Uterus (tissue), 4 donors: ENCODE measurements around the gene ACTL8. TPM values are rescaled to one million over a fixed set of nuclear protein-coding genes. Genes with fewer than 3 reads are reported as not detected.

Experiments
- DNase-seq, 2 donors: peaks; one replicate each; pipeline ENCODE4 v3.0.0-alpha.2; 2019 to 2020
- H3K27ac ChIP-seq, 2 donors: fragments of 200-600 bp; sonication (generic); 1 replicate in 1 of 2; 2 replicates in 1 of 2; pipeline ENCODE4 v1.5.1; 2016 to 2018
- H3K27me3 ChIP-seq, 2 donors: fragments of 200-600 bp; sonication (generic); one replicate each; pipeline ENCODE4 v1.5.1; 2018 to 2019; ENCODE audit warnings: control low read depth in 1 of 2
- H3K36me3 ChIP-seq, 2 donors: fragments of 200-600 bp; sonication (generic); one replicate each; pipeline ENCODE4 v1.5.1; 2019; ENCODE audit warnings: control low read depth in 1 of 2
- H3K4me1 ChIP-seq, 2 donors: fragments of 200-600 bp; sonication (generic); one replicate each; pipeline ENCODE4 v1.5.1; 2018 to 2019; ENCODE audit warnings: control low read depth in 1 of 2
- H3K4me3 ChIP-seq, 2 donors: fragments of 200-600 bp; sonication (generic); 1 replicate in 1 of 2; 2 replicates in 1 of 2; pipeline ENCODE4 v1.5.1; 2018 to 2019; ENCODE audit warnings: mild to moderate bottlenecking in 1 of 2
- H3K9me3 ChIP-seq, 2 donors: fragments of 200-600 bp; sonication (generic); one replicate each; pipeline ENCODE4 v1.5.1; 2019; ENCODE audit warnings: control low read depth in 1 of 2
- CTCF ChIP-seq, 4 experiments: fragments of 200-600 bp in 2 of 4; fragments of 450-650 bp in 2 of 4; sonication (generic) in 2 of 4; IDR thresholded peaks; one replicate each; pipeline ENCODE4 v1.5.1; 2016 to 2019; ENCODE audit warnings: antibody characterized with exemption in 4 of 4, mild to moderate bottlenecking in 2 of 4, moderate library complexity in 1 of 4
- POLR2A ChIP-seq, 2 donors: fragments of 450-650 bp; IDR thresholded peaks; one replicate each; pipeline ENCODE4 v1.6.1; 2016; ENCODE audit warnings: antibody characterized with exemption in 2 of 2, mild to moderate bottlenecking in 1 of 2, moderate library complexity in 1 of 2
- intact Hi-C: fragments of 100-400 bp; cut with DNase I; formaldehyde crosslinking; loops from one replicate; pipeline ENCODE4 v1.15.1; 2023; ENCODE audit warnings: low total_unique reads
- total RNA-seq, 4 donors: library from RNA; depleted of rRNA in 3 of 4; stranded (reverse); fragments of >200 nt in 3 of 4; gene quantifications; one replicate each; pipeline versions ENCODE4 v1.1.0 to v1.2.4, GENCODE V29; 2014 to 2023
- donor health status: DM: yes; HTN: yes; CAD: no.

ACTL8 gene
- total RNA-seq, 4 donors from 2014 or later, result not detected

DNA sequence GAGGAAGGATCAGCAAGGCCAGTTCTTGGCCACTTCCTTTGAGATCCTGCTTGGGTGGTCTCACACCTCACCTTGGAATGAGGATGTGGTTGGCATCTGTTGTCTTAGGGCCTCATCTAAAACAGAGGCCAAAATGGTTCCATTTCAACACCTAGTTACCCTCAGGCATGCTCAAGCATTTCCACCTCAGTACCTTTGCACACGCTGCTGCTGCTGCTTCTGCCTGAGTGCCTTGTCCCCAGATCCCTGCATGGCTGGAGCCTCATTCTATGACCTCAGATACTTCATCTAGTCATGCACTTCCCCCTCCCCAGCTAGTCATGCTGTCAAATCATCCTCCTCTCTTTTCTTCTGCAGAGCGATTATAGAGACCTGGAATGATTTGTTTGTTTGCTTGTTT is 86.8 kb downstream of the ACTL8 start:
- intact Hi-C loops, result no loop called here
- no peaks in the 10 kb centered on the region for H3K27me3 ChIP-seq
- TF ChIP-seq CTCF (IDR thresholded peaks at IDR 0.05), result no peak
- no peak for TF ChIP-seq POLR2A (IDR thresholded peaks at IDR 0.05)
- no peaks in the 10 kb centered on the region for H3K4me1 ChIP-seq
- H3K4me3 ChIP-seq, result no peak overlapping the region
- DNase-seq, result no peak
- no peaks in the 10 kb centered on the region for H3K9me3 ChIP-seq
- no peaks in the 10 kb centered on the region for H3K36me3 ChIP-seq
- no peak overlapping the region for H3K27ac ChIP-seq

DNA sequence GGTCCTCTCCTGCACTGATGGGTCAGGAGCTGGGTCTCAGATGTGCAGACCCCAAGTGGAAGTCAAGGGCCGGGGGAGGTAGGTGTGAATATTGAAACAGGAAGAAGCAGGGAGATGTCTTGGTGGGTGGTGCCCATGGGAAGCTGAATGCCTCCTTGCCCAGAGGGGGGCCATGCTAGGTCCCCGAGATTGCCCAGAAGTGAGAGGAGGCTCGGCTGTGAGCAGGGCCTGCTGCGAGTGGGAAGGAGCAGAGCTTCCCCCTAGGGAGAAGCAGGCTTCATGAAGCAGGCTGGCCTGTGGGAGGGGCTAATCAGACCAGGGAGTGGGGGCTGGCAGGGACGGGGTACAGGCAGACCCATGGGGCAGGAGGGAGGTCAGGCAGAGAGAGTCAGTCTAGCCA is 87.6 kb downstream of the ACTL8 start:
- DNase-seq, result no peak
- H3K27me3 ChIP-seq, result no peaks in the 10 kb centered on the region
- no peak overlapping the region for H3K27ac ChIP-seq
- no peak for TF ChIP-seq CTCF (IDR thresholded peaks at IDR 0.05)
- no peak for TF ChIP-seq POLR2A (IDR thresholded peaks at IDR 0.05)
- H3K4me3 ChIP-seq, result no peak overlapping the region
- H3K4me1 ChIP-seq, result no peaks in the 10 kb centered on the region
- intact Hi-C loops, result no loop called here
- no peaks in the 10 kb centered on the region for H3K9me3 ChIP-seq
- H3K36me3 ChIP-seq, result no peaks in the 10 kb centered on the region

GRCh38 chr1:17844185-17844826 is 89.2 kb downstream of the ACTL8 start:
- Histone ChIP-seq H3K9me3 (no peaks in the 10 kb centered on the region), H3K4me1 (no peaks in the 10 kb centered on the region), H3K36me3 (no peaks in the 10 kb centered on the region), H3K27ac (no peak overlapping the region), H3K4me3 (no peak overlapping the region), H3K27me3 (no peaks in the 10 kb centered on the region)
- no peak for DNase-seq
- TF ChIP-seq CTCF (IDR thresholded peaks at IDR 0.05) (no peak), POLR2A (IDR thresholded peaks at IDR 0.05) (no peak)
- intact Hi-C loops, result no loop called here

- no peak overlapping the region for H3K4me3 ChIP-seq
- intact Hi-C loops, result no loop called here
Measured at GRCh38 chr1:17845583-17845982, 90.5 kb downstream of the ACTL8 start.

DNA sequence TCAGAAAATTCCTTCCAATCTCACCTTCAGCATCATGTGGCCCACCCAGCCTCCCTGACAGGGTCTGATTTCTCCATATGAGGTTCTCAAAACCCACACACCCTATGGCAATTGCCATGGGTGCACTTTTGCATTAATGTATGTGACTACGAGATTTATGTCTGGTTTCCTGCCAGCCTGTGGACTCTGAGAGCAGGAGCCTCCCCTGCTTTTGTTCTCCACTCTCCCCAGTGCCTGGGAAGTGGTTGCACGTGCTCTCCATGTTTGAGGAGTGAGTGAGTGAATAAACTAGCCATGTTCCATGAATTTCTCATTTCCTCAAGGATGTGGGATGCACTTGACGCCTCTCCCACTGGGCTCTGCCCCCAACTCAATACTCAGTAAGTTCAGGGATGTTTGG is 91.2 kb downstream of the ACTL8 start:
- intact Hi-C loops, result no loop called here
- no peak overlapping the region for H3K27ac ChIP-seq
- no peak overlapping the region for H3K4me3 ChIP-seq
- H3K27me3 ChIP-seq, result no peaks in the 10 kb centered on the region
- H3K4me1 ChIP-seq, result no peaks in the 10 kb centered on the region
- no peak for DNase-seq
- H3K9me3 ChIP-seq, result no peaks in the 10 kb centered on the region
- H3K36me3 ChIP-seq, result no peaks in the 10 kb centered on the region
- TF ChIP-seq POLR2A (IDR thresholded peaks at IDR 0.05), result no peak
- no peak for TF ChIP-seq CTCF (IDR thresholded peaks at IDR 0.05)

More at GRCh38 chr1:17845583-17845982, 90.5 kb downstream of the ACTL8 start:
- DNase-seq, result no peak
- H3K36me3 ChIP-seq, result no peaks in the 10 kb centered on the region
- no peaks in the 10 kb centered on the region for H3K9me3 ChIP-seq
- TF ChIP-seq CTCF (IDR thresholded peaks at IDR 0.05), result no peak
- TF ChIP-seq POLR2A (IDR thresholded peaks at IDR 0.05), result no peak
- no peaks in the 10 kb centered on the region for H3K27me3 ChIP-seq
- H3K4me1 ChIP-seq, result no peaks in the 10 kb centered on the region
- no peak overlapping the region for H3K27ac ChIP-seq
